ENCODE measurements around the gene TESK1. TPM values are rescaled to one million over a fixed set of nuclear protein-coding genes. Genes with fewer than 3 reads are reported as not detected.

Gene TESK1
- total and polyA plus RNA-seq, 2 of the 4 experiments (the other 2 are of a cell fraction), result 3.4 to 21.0 TPM

- Histone ChIP-seq H3K9me3 (ENCODE audit: control insufficient read depth, insufficient read depth, low read length) (no peaks in the 10 kb centered on the region), H3K27ac (ENCODE audit: insufficient read depth, low read length) (no peak overlapping the region), H3K14ac (replicated peaks; ENCODE audit: low read depth, low read length) (no peak overlapping the region), H3K4me2 (ENCODE audit: low read depth, low read length) (no peak overlapping the region), H2BK120ac (ENCODE audit: low read depth, low read length) (no peak overlapping the region), H2BK15ac (ENCODE audit: low read depth, low read length) (no peak overlapping the region), H3K36me3 (ENCODE audit: control insufficient read depth, insufficient read depth, low read length) (no peaks in the 10 kb centered on the region), H4K8ac (ENCODE audit: low read depth in 2 of 2, low read length in 2 of 2) (no peak overlapping the region), H3K27me3 (ENCODE audit: control insufficient read depth, insufficient read depth, low read length) (peaks cover 8% of the 10 kb centered on the region), H3K9ac (ENCODE audit: low read depth, low read length) (no peak overlapping the region), H2AK5ac (ENCODE audit: low read depth, low read length) (no peak overlapping the region), H3K56ac (ENCODE audit: extremely low read depth, insufficient read depth, low read length) (no peak overlapping the region), H3K18ac (ENCODE audit: low read depth, low read length) (no peak overlapping the region), H2BK5ac (ENCODE audit: low read depth, low read length, poor library complexity, severe bottlenecking) (no peak overlapping the region), H3K9me1 (ENCODE audit: insufficient read depth, low read length) (no peaks in the 10 kb centered on the region), H4K20me1 (ENCODE audit: insufficient read depth, low read length) (no peaks in the 10 kb centered on the region), H3K79me1 (ENCODE audit: low read depth in 1 of 2, low read length in 2 of 2) (no peaks in the 10 kb centered on the region), H3K23ac (ENCODE audit: low read depth, low read length) (no peak overlapping the region), H2AFZ (replicated peaks; ENCODE audit: low read length, poor library complexity) (no peak overlapping the region), H2AK9ac (replicated peaks; ENCODE audit: low read depth, low read length, poor library complexity) (no peak overlapping the region), H4K5ac (ENCODE audit: low read depth, low read length) (no peak overlapping the region), H2BK20ac (ENCODE audit: low read depth, low read length) (no peak overlapping the region), H3K4ac (ENCODE audit: low read depth, low read length) (no peak overlapping the region), H4K91ac (ENCODE audit: insufficient read depth, low read depth, low read length) (no peak overlapping the region), H3K4me3 (ENCODE audit: insufficient read depth, low read depth, low read length) (no peak overlapping the region), H3K4me1 (ENCODE audit: control insufficient read depth, insufficient read depth, low read length) (no peaks in the 10 kb centered on the region)
- POLR2A ChIA-PET (ENCODE audit: unreplicated experiment), result no interaction called here
- TF ChIP-seq RAD21 (IDR thresholded peaks at IDR 0.05; ENCODE audit: low read length) (no peak), BHLHE40 (IDR thresholded peaks at IDR 0.05; ENCODE audit: low read depth, low read length) (no peak), CEBPB (IDR thresholded peaks at IDR 0.05; ENCODE audit: low read depth, low read length) (peak; percentile 57), MXI1 (IDR thresholded peaks at IDR 0.05; ENCODE audit: borderline replicate concordance, low read depth, low read length) (no peak)
- CTCF ChIA-PET, result interaction anchor here (0.8 kb wide), 1 partner anchor 17 kb away, joined by 3 read pairs; no protein-coding TSS in a partner anchor
- no TSS peak for BruUV-seq (replicated peaks)
- in situ Hi-C loops (cut with MboI; ENCODE audit: low sequenced_read_pairs), result no loop called here
- no peak for DNase-seq
- intact Hi-C loops (cut with micrococcal nuclease), result no loop called here
- ATAC-seq (ENCODE audit: low read depth), result no peak
- WGBS, 2 experiments (ENCODE audit: extremely low coverage in 2 of 2, insufficient read length in 1 of 2), result no CpG with 5 or more reads among the region's 6 CpGs
- dilution Hi-C loops (cut with HindIII; ENCODE audit: low sequenced_read_pairs, unreplicated experiment), result no loop called here
These were observed 34.2 kb upstream of the TESK1 start for GRCh38 chr9:35570709-35571504.

Measured in IMR-90 (cell line).